Chondrocyte (in vitro differentiated cells): ENCODE data around the gene RRP1B. TPM values are rescaled to one million over a fixed set of nuclear protein-coding genes. Genes with fewer than 3 reads are reported as not detected.
A peak's percentile ranks its signal among the peaks of the same experiment; 100 is the strongest.
"Not testable (repeated sequence)": the region's sequence is repeated elsewhere in the genome, so short reads cannot be mapped to it uniquely, and the experiment has no call there.

Source experiments
- DNase-seq: peaks from one replicate; pipeline ENCODE4 v3.0.0; 2021; ENCODE audit warnings: mixed read lengths, low spot score
- H3K27ac Mint-ChIP-seq: one replicate; pipeline ENCODE4 v1.8.0; 2021; ENCODE audit warnings: mild to moderate bottlenecking, moderate library complexity, mixed read lengths; ENCODE audit not compliant: unreplicated experiment
- H3K27me3 Mint-ChIP-seq: 2 replicates; pipeline ENCODE4 v1.8.0; 2021; ENCODE audit warnings: low read depth, mixed read lengths
- H3K36me3 Mint-ChIP-seq: 2 replicates; pipeline ENCODE4 v1.8.0; 2021; ENCODE audit warnings: low read depth, mixed read lengths
- H3K4me1 Mint-ChIP-seq: 2 replicates; pipeline ENCODE4 v1.8.0; 2021; ENCODE audit warnings: low read depth, mild to moderate bottlenecking, mixed read lengths
- H3K4me3 Mint-ChIP-seq: one replicate; pipeline ENCODE4 v1.8.0; 2021; ENCODE audit warnings: mild to moderate bottlenecking, moderate library complexity, mixed read lengths; ENCODE audit not compliant: unreplicated experiment
- H3K9me3 Mint-ChIP-seq: 2 replicates; pipeline ENCODE4 v1.8.0; 2021; ENCODE audit warnings: low read depth, mixed read lengths
- CTCF ChIP-seq: fragments of 200-600 bp; sonication (generic); IDR thresholded peaks from 2 replicates; pipeline ENCODE4 v1.5.0; 2021; ENCODE audit warnings: antibody characterized with exemption, mild to moderate bottlenecking, moderate library complexity
- long read RNA-seq: library from polyadenylated mRNA; stranded (forward); transcript quantifications from one replicate; pipeline ENCODE4 v2.0.0, GENCODE V29; 2021
- total RNA-seq: library from RNA; stranded (reverse); gene quantifications from 3 replicates; pipeline ENCODE4 v1.2.1, GENCODE V29; 2021

Gene RRP1B
- 24.5 to 29.0 TPM (median 24.8 TPM) in 3 replicates for total RNA-seq
- long read RNA-seq, partial matches to known transcripts: 8 of 12 reads
- long read RNA-seq, other reads (novel, unspliced or antisense): 4 of 12 reads

GRCh38 chr21:43659136-43660000, at the start of gene RRP1B, which contains the start of gene HSF2BP:
RRP1B (plus strand) TSS chr21:43659560; CDS start chr21:43659665, 105 bp downstream.
HSF2BP (minus strand) TSS chr21:43659488; CDS start chr21:43658096, 1,392 bp downstream.
- TF ChIP-seq CTCF: peak; percentile 39
- Mint-ChIP-seq H3K27ac (peak within 1 kb of the TSS; percentile 95), H3K27me3 (no peaks in the 10 kb centered on the region), H3K9me3 (no peaks in the 10 kb centered on the region), H3K4me1 (peaks cover 27% of the 10 kb centered on the region), H3K4me3 (peak within 1 kb of the TSS; percentile 92), H3K36me3 (peaks cover 2% of the 10 kb centered on the region)
- no peak for DNase-seq

- peaks cover 7% of the 10 kb centered on the region for H3K36me3 Mint-ChIP-seq
- DNase-seq: no peak
- H3K9me3 Mint-ChIP-seq: peaks cover 11% of the 10 kb centered on the region
- H3K27me3 Mint-ChIP-seq: no peaks in the 10 kb centered on the region
- TF ChIP-seq CTCF: peak; percentile 89
- H3K4me3 Mint-ChIP-seq: no peak overlapping the region
- H3K4me1 Mint-ChIP-seq: peaks cover 71% of the 10 kb centered on the region
- H3K27ac Mint-ChIP-seq: peak overlapping the region; percentile 92
These were observed 47.6 kb upstream of the RRP1B start for GRCh38 chr21:43611598-43612369.

- TF ChIP-seq CTCF: no peak
- H3K4me3 Mint-ChIP-seq: no peak overlapping the region
- H3K27ac Mint-ChIP-seq: peak overlapping the region; percentile 69
- DNase-seq: no peak
- peaks cover 51% of the 10 kb centered on the region for H3K4me1 Mint-ChIP-seq
- H3K9me3 Mint-ChIP-seq: no peaks in the 10 kb centered on the region
- H3K36me3 Mint-ChIP-seq: no peaks in the 10 kb centered on the region
- H3K27me3 Mint-ChIP-seq: no peaks in the 10 kb centered on the region
These were observed 45.4 kb upstream of the RRP1B start for GRCh38 chr21:43613755-43614638.

- Mint-ChIP-seq H3K4me1 (peaks cover 43% of the 10 kb centered on the region), H3K9me3 (peaks cover 1% of the 10 kb centered on the region), H3K4me3 (no peak overlapping the region), H3K27ac (no peak overlapping the region), H3K36me3 (peaks cover 3% of the 10 kb centered on the region), H3K27me3 (no peaks in the 10 kb centered on the region)
- DNase-seq: no peak
- no peak for TF ChIP-seq CTCF
These were observed 44.5 kb upstream of the RRP1B start for GRCh38 chr21:43614839-43615238.

- H3K4me3 Mint-ChIP-seq, H3K27me3 Mint-ChIP-seq, DNase-seq, H3K27ac Mint-ChIP-seq: not testable (repeated sequence)
- peaks cover 39% of the 10 kb centered on the region for H3K4me1 Mint-ChIP-seq
- peaks cover 16% of the 10 kb centered on the region for H3K9me3 Mint-ChIP-seq
- peaks cover 10% of the 10 kb centered on the region for H3K36me3 Mint-ChIP-seq
These were observed 42.5 kb upstream of the RRP1B start for GRCh38 chr21:43616861-43617260.
